ENCODE measurements around the gene AMZ2. TPM values are rescaled to one million over a fixed set of nuclear protein-coding genes. Genes with fewer than 3 reads are reported as not detected.

AMZ2 gene
- total and polyA plus RNA-seq, 3 donors from 2014 or later: 143 to 457 (median 201) TPM

- DNase-seq: no peak
- no peaks in the 10 kb centered on the region for H3K27me3 ChIP-seq
- WGBS, 2 donors: 80 to 90% methylated on average over 3 of the region's 3 CpGs
- intact Hi-C loops (cut with DNase I; ENCODE audit: low total_unique reads): no loop called here
- peaks cover 13% of the 10 kb centered on the region for H3K4me1 ChIP-seq
- no peaks in the 10 kb centered on the region for H3K36me3 ChIP-seq (ENCODE audit: low read depth, missing control alignments)
- H3K9me3 ChIP-seq: no peaks in the 10 kb centered on the region
- H3K27ac ChIP-seq: peak overlapping the region in 1 of 2 donors; percentile 71
- H3K4me3 ChIP-seq: no peak overlapping the region
- no peak for TF ChIP-seq CTCF (IDR thresholded peaks at IDR 0.05)
- TF ChIP-seq POLR2A (IDR thresholded peaks at IDR 0.05): no peak
These were observed 9.5 kb upstream of the AMZ2 start for GRCh38 chr17:68238164-68238870.

DNA sequence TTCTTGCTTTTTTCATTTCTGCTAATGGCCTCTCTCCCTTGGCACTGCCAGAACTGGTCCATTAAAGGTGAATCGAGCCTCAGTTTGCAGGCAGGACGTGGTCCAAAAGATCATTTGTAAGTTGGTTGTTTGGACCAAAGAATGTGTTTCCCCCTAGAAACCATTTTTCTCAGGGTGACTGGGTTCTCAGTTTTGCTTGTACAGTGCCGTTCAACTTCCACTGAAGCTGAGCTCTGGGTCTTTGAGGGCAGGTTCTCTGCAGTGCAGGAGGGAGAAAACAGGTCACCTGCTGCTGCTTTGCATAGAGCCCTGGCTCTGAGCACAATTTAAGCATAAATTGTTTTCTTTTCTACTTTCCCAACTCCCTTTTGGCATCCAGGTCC is 9.0 kb upstream of the AMZ2 start:
- intact Hi-C loops (cut with DNase I; ENCODE audit: low total_unique reads): no loop called here
- Histone ChIP-seq H3K27ac (no peak overlapping the region), H3K4me1 (peaks cover 13% of the 10 kb centered on the region), H3K9me3 (no peaks in the 10 kb centered on the region), H3K4me3 (no peak overlapping the region), H3K36me3 (ENCODE audit: low read depth, missing control alignments) (no peaks in the 10 kb centered on the region), H3K27me3 (no peaks in the 10 kb centered on the region)
- WGBS, 2 donors: 93 to 95% methylated on average over 3 of the region's 3 CpGs
- DNase-seq: no peak
- TF ChIP-seq CTCF (IDR thresholded peaks at IDR 0.05) (no peak), POLR2A (IDR thresholded peaks at IDR 0.05) (no peak)

DNA sequence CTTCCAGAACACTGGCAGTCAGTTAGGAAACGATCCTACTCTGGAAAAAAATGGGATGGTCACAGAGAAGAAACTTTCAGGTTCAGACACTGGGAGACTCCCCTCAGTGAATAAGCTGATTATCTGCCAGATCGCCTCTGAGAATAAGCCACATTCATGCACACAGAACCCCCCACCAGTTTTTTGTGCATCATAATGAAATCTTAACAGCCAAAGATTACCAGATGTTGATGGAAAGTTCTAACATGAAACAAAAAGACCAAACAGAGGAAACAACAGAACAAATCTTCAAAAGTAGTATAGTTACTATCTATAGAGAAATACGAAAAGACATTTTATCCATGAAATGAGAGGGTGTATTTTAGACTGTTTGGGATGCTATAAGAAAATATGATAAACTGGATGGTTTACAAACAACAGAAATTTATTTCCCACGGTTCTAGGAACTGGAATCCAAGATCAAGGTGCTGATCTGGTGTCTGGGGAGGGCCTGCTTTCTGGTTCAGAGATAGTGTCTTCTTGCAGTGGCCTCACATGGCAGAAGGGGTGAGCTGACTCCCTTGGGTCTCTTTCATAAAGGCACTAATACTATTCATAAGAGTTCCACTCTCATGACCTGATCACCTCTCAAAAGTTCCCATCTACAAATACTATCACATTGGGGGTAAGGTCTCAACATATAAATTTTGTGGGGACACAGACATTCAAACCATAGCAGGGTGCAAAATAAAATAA is 8.0 kb upstream of the AMZ2 start:
- no peaks in the 10 kb centered on the region for H3K27me3 ChIP-seq
- no peak for TF ChIP-seq CTCF (IDR thresholded peaks at IDR 0.05)
- TF ChIP-seq POLR2A (IDR thresholded peaks at IDR 0.05): no peak
- 82 to 86% methylated on average over 4 of the region's 4 CpGs for WGBS, 2 donors

GRCh38 chr17:68246271-68247028 is 1.4 kb upstream of the AMZ2 start:
- TF ChIP-seq CTCF (IDR thresholded peaks at IDR 0.05) (no peak), POLR2A (IDR thresholded peaks at IDR 0.05) (no peak)

More for the DNA sequence above, 8.0 kb upstream of the AMZ2 start:
- intact Hi-C loops (cut with DNase I; ENCODE audit: low total_unique reads): no loop called here
- DNase-seq: no peak
- Histone ChIP-seq H3K4me3 (no peak overlapping the region), H3K36me3 (ENCODE audit: low read depth, missing control alignments) (no peaks in the 10 kb centered on the region), H3K4me1 (peaks cover 8% of the 10 kb centered on the region), H3K9me3 (no peaks in the 10 kb centered on the region), H3K27ac (no peak overlapping the region)

More at GRCh38 chr17:68246271-68247028, 1.4 kb upstream of the AMZ2 start:
- H3K36me3 ChIP-seq (ENCODE audit: low read depth, missing control alignments): no peaks in the 10 kb centered on the region
- intact Hi-C loops (cut with DNase I; ENCODE audit: low total_unique reads): no loop called here
- H3K27ac ChIP-seq: peak overlapping the region in 1 of 2 donors; percentile 98
- peaks cover 14% of the 10 kb centered on the region for H3K4me1 ChIP-seq
- H3K27me3 ChIP-seq: no peaks in the 10 kb centered on the region
- no peak for DNase-seq
- peak overlapping the region; percentile 86 to 92 for H3K4me3 ChIP-seq
- WGBS, 2 donors: 68 to 78% methylated on average over 24 of the region's 24 CpGs
- H3K9me3 ChIP-seq: no peaks in the 10 kb centered on the region

Data from testis (tissue), 3 donors.